Neuronal stem cell (in vitro differentiated cells): ENCODE measurements around the gene KLHL22.
A peak's percentile ranks its signal among the peaks of the same experiment; 100 is the strongest.
"Not testable (repeated sequence)": the region's sequence is repeated elsewhere in the genome, so short reads cannot be mapped to it uniquely, and the experiment has no call there.

ENCODE experiments used
- DNase-seq: peaks from one replicate; pipeline ENCODE4 v3.0.0-alpha.2; 2013; ENCODE audit warnings: low spot score
- H2AFZ ChIP-seq: one replicate; pipeline ENCODE4 v1.6.1; 2013; ENCODE audit warnings: mild to moderate bottlenecking, low read length, inconsistent platforms
- H2AK5ac ChIP-seq: 2 replicates; pipeline ENCODE4 v1.6.1; 2013; ENCODE audit warnings: low read depth, mild to moderate bottlenecking, inconsistent platforms, low read length, moderate library complexity, mixed read lengths
- H2BK120ac ChIP-seq: 2 replicates; pipeline ENCODE4 v1.6.1; 2013; ENCODE audit warnings: low read depth, mild to moderate bottlenecking, inconsistent platforms, low read length, moderate library complexity, mixed read lengths
- H2BK12ac ChIP-seq: one replicate; pipeline ENCODE4 v1.6.1; 2013; ENCODE audit warnings: low read length, inconsistent platforms
- H2BK15ac ChIP-seq: 2 replicates; pipeline ENCODE4 v1.6.1; 2013; ENCODE audit warnings: mild to moderate bottlenecking, low read length, inconsistent platforms, mixed read lengths
- H2BK5ac ChIP-seq: one replicate; pipeline ENCODE4 v1.6.1; 2013; ENCODE audit warnings: inconsistent platforms, mild to moderate bottlenecking, low read length, moderate library complexity
- H3K14ac ChIP-seq: one replicate; pipeline ENCODE4 v1.6.1; 2013; ENCODE audit warnings: low read length, inconsistent platforms
- H3K18ac ChIP-seq: 2 replicates; pipeline ENCODE4 v1.6.1; 2013; ENCODE audit warnings: low read length, inconsistent platforms
- H3K23ac ChIP-seq: 2 replicates; pipeline ENCODE4 v1.6.1; 2013; ENCODE audit warnings: low read depth, mild to moderate bottlenecking, mixed read lengths, low read length, inconsistent platforms; ENCODE audit not compliant: poor library complexity
- H3K27ac ChIP-seq: replicated peaks from 3 replicates; pipeline ENCODE4 v1.5.1; 2013; ENCODE audit warnings: low read length, inconsistent platforms
- H3K27me3 ChIP-seq, 3 experiments: 2 replicates each; pipeline ENCODE4 v1.6.1; 2013; ENCODE audit warnings: low read length in 3 of 3, mild to moderate bottlenecking in 2 of 3, inconsistent platforms in 1 of 3, low read depth in 1 of 3, mixed read lengths in 1 of 3, moderate library complexity in 1 of 3; ENCODE audit not compliant: control insufficient read depth in 3 of 3, insufficient read depth in 3 of 3
- H3K36me3 ChIP-seq, 2 donors: replicated peaks in 1 of 2; 2 replicates each; pipeline ENCODE4 v1.6.1; 2013; ENCODE audit warnings: low read length in 2 of 2; ENCODE audit not compliant: control insufficient read depth in 2 of 2, insufficient read depth in 2 of 2
- H3K4ac ChIP-seq: 2 replicates; pipeline ENCODE4 v1.6.1; 2013; ENCODE audit warnings: inconsistent platforms, mild to moderate bottlenecking, low read length, moderate library complexity
- H3K4me1 ChIP-seq, 2 donors: 1 replicate in 1 of 2; 2 replicates in 1 of 2; pipeline ENCODE4 v1.6.1; 2013; ENCODE audit warnings: low read length in 2 of 2, low read depth in 1 of 2; ENCODE audit not compliant: control insufficient read depth in 2 of 2, insufficient read depth in 1 of 2
- H3K4me2 ChIP-seq: one replicate; pipeline ENCODE4 v1.6.1; 2013; ENCODE audit warnings: mild to moderate bottlenecking, low read length, inconsistent platforms; ENCODE audit not compliant: insufficient read depth, poor library complexity, severe bottlenecking
- H3K4me3 ChIP-seq, 2 donors: 2 replicates each; pipeline ENCODE4 v1.5.1; 2013; ENCODE audit warnings: low read length in 2 of 2, mild to moderate bottlenecking in 2 of 2, inconsistent platforms in 1 of 2, moderate library complexity in 1 of 2
- H3K79me1 ChIP-seq: one replicate; pipeline ENCODE4 v1.6.1; 2013; ENCODE audit warnings: low read depth, mild to moderate bottlenecking, inconsistent platforms, low read length, moderate library complexity
- H3K9ac ChIP-seq: one replicate; pipeline ENCODE4 v1.6.1; 2013; ENCODE audit warnings: mild to moderate bottlenecking, low read depth, low read length, inconsistent platforms; ENCODE audit not compliant: poor library complexity
- H3K9me3 ChIP-seq, 2 donors: replicated peaks in 1 of 2; 2 replicates each; pipeline versions ENCODE3 to v1.6.1; 2013; ENCODE audit warnings: low read length in 2 of 2, mild to moderate bottlenecking in 2 of 2, inconsistent platforms in 1 of 2, low read depth in 1 of 2, mixed read lengths in 1 of 2, moderate library complexity in 1 of 2; ENCODE audit not compliant: control insufficient read depth in 2 of 2, insufficient read depth in 1 of 2
- H4K8ac ChIP-seq: one replicate; pipeline ENCODE4 v1.6.1; 2013; ENCODE audit warnings: low read depth, mild to moderate bottlenecking, inconsistent platforms, low read length, moderate library complexity
- H4K91ac ChIP-seq: one replicate; pipeline ENCODE4 v1.6.1; 2013; ENCODE audit warnings: low read length, low read depth, mild to moderate bottlenecking, inconsistent platforms; ENCODE audit not compliant: poor library complexity
- WGBS, 2 donors: extraction: QIAGEN DNeasy Blood & Tissue Kit; methylation state at CpG; one replicate each; pipeline ENCODE4 v1.1.7; 2013; ENCODE audit warnings: missing lambda C conversion rate in 2 of 2, mixed read lengths in 1 of 2; ENCODE audit not compliant: insufficient read length in 2 of 2, insufficient replicate concordance in 1 of 2; ENCODE audit errors: extremely low coverage in 2 of 2; 5-methylcytosine and 5-hydroxymethylcytosine counted together

The KLHL22 gene

GRCh38 chr22:20484948-20485683, 10.5 kb downstream of the KLHL22 start:
- H3K79me1 ChIP-seq: peaks cover 6% of the 10 kb centered on the region
- H3K4me1 ChIP-seq: no peaks in the 10 kb centered on the region
- H3K18ac ChIP-seq: no peak overlapping the region
- H3K27ac ChIP-seq: no peak overlapping the region
- peaks cover 3 to 5% of the 10 kb centered on the region in 2 donors for H3K9me3 ChIP-seq
- no peak overlapping the region for H2BK12ac ChIP-seq
- no peak overlapping the region for H3K23ac ChIP-seq
- no peak overlapping the region for H2AK5ac ChIP-seq
- no peak overlapping the region for H3K4me2 ChIP-seq
- H2BK15ac ChIP-seq: no peak overlapping the region
- no peak overlapping the region for H3K4ac ChIP-seq
- peaks cover 18 to 56% of the 10 kb centered on the region in 2 donors for H3K36me3 ChIP-seq
- no peak for DNase-seq
- WGBS, 2 donors: no CpG with 5 or more reads among the region's 4 CpGs
- H4K8ac ChIP-seq: no peak overlapping the region
- no peak overlapping the region for H4K91ac ChIP-seq
- no peak overlapping the region for H3K9ac ChIP-seq
- H3K4me3 ChIP-seq: no peak overlapping the region
- H2BK5ac ChIP-seq: no peak overlapping the region
- H2AFZ ChIP-seq: no peak overlapping the region
- H3K27me3 ChIP-seq: no peaks in the 10 kb centered on the region
- H3K14ac ChIP-seq: no peak overlapping the region
- H2BK120ac ChIP-seq: no peak overlapping the region

- WGBS, 2 donors: no CpG with 5 or more reads among the region's 14 CpGs
- H3K4me3 ChIP-seq: no peak overlapping the region
Measured at GRCh38 chr22:20483771-20484170, 11.8 kb downstream of the KLHL22 start.

GRCh38 chr22:20483143-20483506, 12.5 kb downstream of the KLHL22 start:
- not testable (repeated sequence) for H2AFZ ChIP-seq, H3K14ac ChIP-seq
- WGBS, 2 donors: no CpG with 5 or more reads among the region's 7 CpGs

More at GRCh38 chr22:20483771-20484170, 11.8 kb downstream of the KLHL22 start:
- no peak overlapping the region for H3K4me2 ChIP-seq
- H2BK5ac ChIP-seq: no peak overlapping the region
- H3K4ac ChIP-seq: no peak overlapping the region
- no peak overlapping the region for H2BK15ac ChIP-seq
- H4K91ac ChIP-seq: no peak overlapping the region
- no peak overlapping the region for H3K23ac ChIP-seq
- H2BK12ac ChIP-seq: no peak overlapping the region
- no peak overlapping the region for H3K27ac ChIP-seq
- no peak for DNase-seq
- H4K8ac ChIP-seq: no peak overlapping the region
- H3K14ac ChIP-seq: no peak overlapping the region
- H3K27me3 ChIP-seq: no peaks in the 10 kb centered on the region
- H2BK120ac ChIP-seq: no peak overlapping the region
- H3K9me3 ChIP-seq: peaks cover under 1 to 5% of the 10 kb centered on the region in 2 donors
- H3K18ac ChIP-seq: no peak overlapping the region
- peaks cover 1% of the 10 kb centered on the region for H3K79me1 ChIP-seq
- H2AFZ ChIP-seq: no peak overlapping the region
- H3K9ac ChIP-seq: no peak overlapping the region
- no peaks in the 10 kb centered on the region for H3K4me1 ChIP-seq
- H3K36me3 ChIP-seq: peaks cover 14 to 49% of the 10 kb centered on the region in 2 donors
- no peak overlapping the region for H2AK5ac ChIP-seq

DNA sequence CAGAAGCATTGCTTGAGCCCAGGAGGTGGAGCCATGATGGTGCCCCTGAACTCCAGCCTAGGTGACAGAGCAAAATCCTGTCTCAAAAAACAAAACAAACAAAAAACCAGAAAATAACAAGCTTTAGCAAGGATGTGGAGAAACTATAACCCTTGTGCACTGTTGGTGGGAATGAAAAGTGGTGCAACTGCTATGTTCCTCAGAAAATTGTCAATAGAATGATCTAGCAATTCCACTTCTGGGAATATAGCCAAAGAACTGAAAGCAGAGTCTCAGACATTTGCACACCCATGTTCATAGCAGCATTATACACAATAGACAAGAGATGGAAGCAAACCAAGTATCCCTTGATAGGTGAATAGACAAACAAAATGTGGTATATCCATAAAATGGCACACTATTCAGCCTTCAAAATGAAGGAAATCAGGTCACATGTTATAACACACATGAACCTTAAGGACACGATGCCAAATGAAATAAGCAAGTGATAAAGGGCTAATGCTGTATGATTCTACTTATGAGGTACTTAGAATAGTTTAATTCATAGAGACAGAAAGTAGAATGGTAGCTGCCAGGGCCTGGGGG, 15.9 kb downstream of the KLHL22 start:
- Histone ChIP-seq H3K4ac (no peak overlapping the region), H3K79me1 (no peaks in the 10 kb centered on the region), H4K8ac (no peak overlapping the region), H2AK5ac (no peak overlapping the region), H3K4me3 (no peak overlapping the region), H3K4me2 (no peak overlapping the region), H3K9me3 (peaks cover 0 to 7% of the 10 kb centered on the region in 2 donors), H3K4me1 (no peaks in the 10 kb centered on the region), H2BK5ac (no peak overlapping the region), H2BK120ac (no peak overlapping the region), H2AFZ (no peak overlapping the region), H2BK12ac (no peak overlapping the region), H3K9ac (no peak overlapping the region), H3K36me3 (peaks cover 10 to 30% of the 10 kb centered on the region in 2 donors), H3K14ac (no peak overlapping the region), H4K91ac (no peak overlapping the region), H3K27me3 (no peaks in the 10 kb centered on the region), H3K18ac (no peak overlapping the region), H3K27ac (no peak overlapping the region), H2BK15ac (no peak overlapping the region), H3K23ac (no peak overlapping the region)
- WGBS, 2 donors: no CpG with 5 or more reads among the region's 1 CpG
- no peak for DNase-seq

More at GRCh38 chr22:20483143-20483506, 12.5 kb downstream of the KLHL22 start:
- not testable (repeated sequence) for H3K27me3 ChIP-seq, H2BK12ac ChIP-seq, DNase-seq, H2BK5ac ChIP-seq, H3K4ac ChIP-seq, H3K4me3 ChIP-seq, H3K79me1 ChIP-seq, H2BK120ac ChIP-seq, H4K8ac ChIP-seq, H3K4me2 ChIP-seq, H2AK5ac ChIP-seq, H3K9ac ChIP-seq, H4K91ac ChIP-seq, H2BK15ac ChIP-seq, H3K9me3 ChIP-seq, H3K4me1 ChIP-seq, H3K18ac ChIP-seq, H3K27ac ChIP-seq
- H3K36me3 ChIP-seq: peaks cover 10 to 44% of the 10 kb centered on the region in 2 donors
- H3K23ac ChIP-seq: peak overlapping the region; percentile 16
